H7 (cell line): ENCODE results near the gene RASL10A. TPM values are rescaled to one million over a fixed set of nuclear protein-coding genes. Genes with fewer than 3 reads are reported as not detected.

Experiments
- DNase-seq: peaks from one replicate; pipeline ENCODE4 v3.0.0; 2012
- H3K27me3 ChIP-seq: 2 replicates; pipeline ENCODE4 v1.6.0; 2011; ENCODE audit warnings: mild to moderate bottlenecking, low read length; ENCODE audit not compliant: control insufficient read depth, insufficient read depth
- H3K36me3 ChIP-seq: replicated peaks from 2 replicates; pipeline ENCODE4 v1.5.1; 2011; ENCODE audit warnings: low read length; ENCODE audit not compliant: control insufficient read depth, insufficient read depth
- H3K4me3 ChIP-seq: 2 replicates; pipeline ENCODE4 v1.5.1; 2011; ENCODE audit warnings: low read depth, mild to moderate bottlenecking, control low read depth, low read length, moderate library complexity; ENCODE audit not compliant: insufficient read depth
- total RNA-seq: library from RNA; depleted of rRNA; stranded (reverse); fragments of >200 nt; shearing (Covaris generic); gene quantifications from 2 replicates; pipeline ENCODE4 v1.2.3, GENCODE V29; 2014

RASL10A gene
- total RNA-seq, 1 experiment from 2014 or later, result 4.2 TPM

DNA sequence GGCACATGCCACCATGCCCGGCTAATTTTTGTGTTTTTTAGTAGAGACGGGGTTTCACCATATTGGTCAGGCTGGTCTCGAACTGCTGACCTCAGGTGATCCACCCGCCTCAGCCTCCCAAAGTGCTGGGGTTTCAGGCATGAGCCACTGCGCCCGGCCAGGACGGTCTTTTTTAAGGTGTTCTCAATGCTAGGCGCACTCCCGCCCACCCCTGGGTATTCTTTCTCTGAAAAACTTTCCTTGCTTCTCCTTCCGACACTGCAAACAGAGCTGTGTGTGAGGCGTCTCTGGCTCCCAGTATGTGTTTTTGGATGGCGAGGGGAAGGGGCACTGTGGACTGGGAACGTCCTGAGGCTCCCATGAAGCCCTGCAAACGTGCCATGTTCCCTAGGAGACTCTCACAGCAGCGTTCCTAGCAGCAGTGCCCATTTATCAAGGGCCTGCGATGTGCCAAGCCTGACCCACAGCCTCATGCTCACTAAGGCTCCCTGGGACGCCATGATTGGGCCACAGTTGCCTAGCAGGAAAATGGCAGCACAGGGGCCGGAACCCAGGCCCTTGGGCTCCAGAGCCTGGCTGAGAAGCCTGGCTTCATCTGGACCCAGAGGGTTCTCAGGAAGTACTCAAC lies 2.4 kb upstream of the RASL10A start:
- DNase-seq, result no peak
- Histone ChIP-seq H3K27me3 (peaks cover 39% of the 10 kb centered on the region), H3K36me3 (no peaks in the 10 kb centered on the region), H3K4me3 (no peak overlapping the region)

- H3K4me3 ChIP-seq, result peak overlapping the region; percentile 37
- peak; percentile 63 for DNase-seq
These were observed 788 bp upstream of the RASL10A start for GRCh38 chr22:29316141-29316828.

GRCh38 chr22:29314537-29315285 lies 786 bp downstream of the RASL10A start:
- DNase-seq, result peak; percentile 87
- Histone ChIP-seq H3K4me3 (peak overlapping the region; percentile 37), H3K36me3 (no peaks in the 10 kb centered on the region), H3K27me3 (peaks cover 40% of the 10 kb centered on the region)

More at GRCh38 chr22:29316141-29316828, 788 bp upstream of the RASL10A start:
- peaks cover 40% of the 10 kb centered on the region for H3K27me3 ChIP-seq
- no peaks in the 10 kb centered on the region for H3K36me3 ChIP-seq

GRCh38 chr22:29313576-29314466 lies 1.7 kb downstream of the RASL10A start:
- DNase-seq, result peak; percentile 62
- H3K27me3 ChIP-seq, result peaks cover 40% of the 10 kb centered on the region
- no peak overlapping the region for H3K4me3 ChIP-seq
- H3K36me3 ChIP-seq, result no peaks in the 10 kb centered on the region

DNA sequence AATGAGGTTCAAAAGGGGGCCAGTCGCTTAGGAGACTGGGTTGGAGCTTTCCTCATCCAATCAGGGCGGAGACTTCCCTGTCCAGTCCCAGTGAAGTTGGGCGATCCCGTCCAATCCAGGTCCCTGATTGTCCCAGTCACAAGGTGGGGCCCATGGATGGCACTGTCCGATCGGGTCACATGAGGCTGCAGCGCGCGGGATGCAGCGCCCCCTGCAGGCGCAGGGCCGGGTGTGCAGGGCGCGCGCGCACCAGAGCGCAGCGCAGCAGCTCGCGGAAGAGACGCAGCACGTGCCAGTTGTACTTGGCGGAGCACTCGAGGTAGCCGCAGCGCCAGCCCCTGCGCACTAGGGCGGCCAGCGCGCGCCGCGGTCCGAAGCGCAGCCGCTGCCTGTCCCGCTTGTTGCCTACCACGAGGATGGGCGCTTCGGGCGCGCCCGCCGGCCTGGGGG lies 2.3 kb downstream of the RASL10A start:
- Histone ChIP-seq H3K36me3 (no peaks in the 10 kb centered on the region), H3K27me3 (peaks cover 40% of the 10 kb centered on the region), H3K4me3 (no peak overlapping the region)
- DNase-seq, result peak; percentile 97

DNA sequence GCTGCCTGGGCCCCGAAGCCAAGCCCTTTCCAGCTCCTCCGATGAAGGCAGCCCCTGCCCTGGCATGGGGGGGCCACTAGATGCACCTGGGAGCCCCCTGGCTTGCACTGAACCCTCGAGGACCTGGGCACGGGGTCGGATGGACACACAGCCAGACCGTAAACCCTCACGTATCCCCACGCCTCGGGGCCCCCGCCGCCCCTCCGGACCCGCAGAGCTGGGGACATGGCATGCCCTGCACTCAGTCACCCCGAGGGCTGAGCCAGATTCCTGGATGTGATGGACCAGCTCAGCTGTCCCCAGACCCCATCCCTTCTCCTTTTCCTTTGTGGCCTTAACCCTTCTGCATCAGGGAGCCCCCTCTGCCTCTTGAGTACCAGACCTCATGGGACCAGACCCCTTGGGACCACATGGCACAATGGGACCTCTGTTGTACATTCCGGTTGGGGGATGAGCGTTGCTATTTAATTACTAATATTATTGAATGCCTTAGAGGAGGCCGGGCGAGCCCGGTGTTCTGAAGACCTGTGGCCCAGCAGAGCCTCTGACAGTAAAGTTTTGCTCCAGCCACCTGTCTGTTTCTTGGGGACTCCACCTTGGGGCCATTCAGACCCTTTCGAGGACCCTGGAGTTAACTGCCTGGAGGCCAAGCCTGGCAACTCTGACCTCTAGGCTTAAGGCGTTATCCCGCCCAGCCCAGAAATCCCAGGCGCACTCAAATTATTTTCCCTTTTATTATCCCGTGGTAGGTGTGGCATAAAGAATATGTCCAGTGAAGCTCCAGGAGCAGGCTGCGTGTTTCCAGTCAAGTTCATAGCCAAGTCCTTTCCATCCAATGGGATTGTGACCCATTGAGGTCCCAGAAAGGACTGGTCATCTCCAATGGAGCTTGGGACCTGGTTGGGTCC lies 3.0 kb downstream of the RASL10A start:
- no peak overlapping the region for H3K4me3 ChIP-seq
- peak; percentile 47 for DNase-seq
- H3K27me3 ChIP-seq, result peaks cover 40% of the 10 kb centered on the region
- no peaks in the 10 kb centered on the region for H3K36me3 ChIP-seq

- DNase-seq, result peak; percentile 63
- Histone ChIP-seq H3K27me3 (peaks cover 34% of the 10 kb centered on the region), H3K4me3 (no peak overlapping the region), H3K36me3 (no peaks in the 10 kb centered on the region)
These were observed 3.9 kb downstream of the RASL10A start for GRCh38 chr22:29311464-29312217.

GRCh38 chr22:29310863-29311339 lies 4.6 kb downstream of the RASL10A start:
- H3K36me3 ChIP-seq, result no peaks in the 10 kb centered on the region
- peaks cover 29% of the 10 kb centered on the region for H3K27me3 ChIP-seq
- DNase-seq, result peak; percentile 94
- H3K4me3 ChIP-seq, result no peak overlapping the region

DNA sequence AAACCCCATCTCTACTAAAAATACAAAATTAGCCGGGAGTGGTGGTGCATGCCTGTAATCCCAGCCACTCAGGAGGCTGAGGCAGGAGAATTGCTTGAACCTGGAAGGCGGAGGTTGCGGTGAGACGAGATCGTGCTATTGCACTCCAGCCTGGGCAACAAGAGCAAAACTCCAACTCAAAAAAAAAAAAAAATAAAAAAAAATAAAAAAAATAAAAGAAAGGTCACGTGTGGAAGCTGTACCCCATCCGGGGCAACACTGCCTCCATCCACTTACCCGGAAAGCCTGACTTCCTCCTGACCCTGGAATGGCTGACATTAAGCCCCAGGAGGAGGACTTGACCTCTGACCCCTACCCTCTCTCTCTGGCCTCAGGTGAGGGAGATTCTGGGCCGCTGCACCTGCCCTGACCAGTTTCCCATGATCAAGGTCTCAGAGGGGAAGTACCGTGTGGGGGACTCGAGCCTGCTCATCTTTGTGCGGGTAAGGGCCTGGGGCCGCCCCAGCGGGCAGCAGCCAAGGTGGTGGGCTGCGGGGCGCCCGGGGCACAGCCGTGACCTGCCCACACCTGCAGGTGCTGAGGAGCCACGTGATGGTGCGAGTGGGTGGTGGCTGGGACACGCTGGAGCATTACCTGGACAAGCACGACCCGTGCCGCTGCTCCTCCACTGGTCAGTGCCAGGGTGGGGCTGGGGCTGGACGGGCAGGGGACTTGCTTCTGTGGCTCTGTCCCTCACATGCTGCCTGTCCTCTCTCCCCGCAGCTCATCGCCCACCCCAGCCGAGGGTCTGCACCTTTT lies 5.2 kb downstream of the RASL10A start:
- peaks cover 23% of the 10 kb centered on the region for H3K27me3 ChIP-seq
- no peak for DNase-seq
- H3K4me3 ChIP-seq, result no peak overlapping the region
- no peaks in the 10 kb centered on the region for H3K36me3 ChIP-seq

DNA sequence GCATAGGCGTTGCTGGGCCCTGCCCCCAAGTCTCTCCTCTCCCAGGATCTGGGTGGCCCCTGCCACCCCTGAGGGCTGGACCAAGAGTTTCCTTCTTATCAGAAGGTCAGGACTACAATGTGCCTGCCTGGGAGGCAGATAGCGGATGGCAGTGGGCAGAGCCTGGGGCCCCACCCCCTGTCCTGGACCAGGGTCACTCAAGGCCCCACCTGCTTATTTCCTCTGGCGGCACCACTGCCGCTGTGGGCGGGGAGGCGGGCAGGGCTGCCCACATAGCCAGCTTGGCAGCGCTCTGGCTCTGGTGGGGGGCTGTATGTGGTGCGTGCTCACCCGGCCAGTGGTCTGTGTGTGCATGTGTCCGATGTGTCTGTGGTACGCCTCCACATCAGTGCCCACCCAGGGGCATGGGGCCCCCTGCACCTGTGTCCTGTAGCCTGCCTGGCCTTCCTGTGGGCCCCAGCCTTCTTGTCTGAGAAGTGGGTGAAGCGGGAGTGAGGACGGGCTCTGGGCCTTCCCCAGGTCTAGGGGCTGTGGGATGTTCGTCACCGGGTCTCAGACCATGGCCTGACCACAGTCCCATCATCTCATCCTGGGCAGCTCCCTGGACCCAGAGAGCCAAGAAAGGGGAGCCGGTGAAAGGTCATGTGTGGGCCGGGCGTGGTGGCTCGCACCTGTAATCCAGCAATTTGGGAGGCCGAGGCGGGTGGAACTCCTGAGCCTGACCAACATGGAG lies 6.0 kb downstream of the RASL10A start:
- Histone ChIP-seq H3K27me3 (peaks cover 15% of the 10 kb centered on the region), H3K4me3 (no peak overlapping the region), H3K36me3 (no peaks in the 10 kb centered on the region)
- DNase-seq, result peak; percentile 58

- H3K4me3 ChIP-seq, result no peak overlapping the region
- no peak for DNase-seq
- H3K36me3 ChIP-seq, result no peaks in the 10 kb centered on the region
- H3K27me3 ChIP-seq, result peaks cover 8% of the 10 kb centered on the region
These were observed 6.7 kb downstream of the RASL10A start for GRCh38 chr22:29308791-29309262.
